K562 (cell line): ENCODE measurements around the gene ARID3A. TPM values are rescaled to one million over a fixed set of nuclear protein-coding genes. Genes with fewer than 3 reads are reported as not detected.

ENCODE experiments used
- CBX1 ChIP-seq: sonication (generic); IDR thresholded peaks from 2 replicates; pipeline ENCODE4 v1.6.1; 2016; ENCODE audit warnings: antibody characterized with exemption, low read depth, mild to moderate bottlenecking
- CXXC5 ChIP-seq: fragments of 250-450 bp; sonication (Bioruptor Pico); IDR thresholded peaks from 2 replicates; pipeline ENCODE4 v1.8.0; 2022; ENCODE audit warnings: inconsistent platforms, mild to moderate bottlenecking, moderate library complexity
- DACH1 ChIP-seq: fragments of 450-650 bp; IDR thresholded peaks from 2 replicates; pipeline ENCODE4 v1.6.1; 2018; ENCODE audit not compliant: partially characterized antibody
- GABPB1 ChIP-seq: sonication (generic); formaldehyde crosslinking; IDR thresholded peaks from 2 replicates; pipeline ENCODE4 v1.8.0; 2022; ENCODE audit warnings: mild to moderate bottlenecking, missing genetic modification reagents
- HDAC2 ChIP-seq: fragments of 450-650 bp; IDR thresholded peaks from 2 replicates; pipeline ENCODE4 v1.6.1; 2016; ENCODE audit warnings: mild to moderate bottlenecking
- HDGF ChIP-seq: fragments of 450-650 bp; IDR thresholded peaks from 2 replicates; pipeline ENCODE4 v1.6.1; 2016
- MYC ChIP-seq, 2 experiments: fragments of 250-450 bp in 1 of 2; sonication (Bioruptor Pico) in 1 of 2; IDR thresholded peaks; 2 replicates each; pipeline versions ENCODE4 v1.5.1 to v1.6.1; 2012 to 2021; ENCODE audit warnings: low read depth in 2 of 2, borderline replicate concordance in 1 of 2, improper control_type of control experiment in 1 of 2, low read length in 1 of 2, mild to moderate bottlenecking in 1 of 2, moderate library complexity in 1 of 2
- NCOA1 ChIP-seq: fragments of 450-650 bp; IDR thresholded peaks from 2 replicates; pipeline ENCODE4 v1.6.1; 2016; ENCODE audit warnings: low read depth
- NFE2L1 ChIP-seq: fragments of 450-650 bp; IDR thresholded peaks from 2 replicates; pipeline ENCODE4 v1.6.1; 2016; ENCODE audit warnings: missing genetic modification characterization, low read depth, mild to moderate bottlenecking, missing compliant biosample characterization, moderate library complexity, borderline replicate concordance
- OTX1 ChIP-seq: fragments of 450-650 bp; formaldehyde crosslinking; IDR thresholded peaks from 2 replicates; pipeline ENCODE4 v1.4.0; 2022; ENCODE audit warnings: mild to moderate bottlenecking
- POLR2AphosphoS2 ChIP-seq: IDR thresholded peaks from 2 replicates; pipeline ENCODE4 v1.6.1; 2012; ENCODE audit warnings: low read length, improper control_type of control experiment
- RBM25 ChIP-seq: fragments of 200-400 bp; formaldehyde crosslinking; IDR thresholded peaks from 2 replicates; pipeline ENCODE4 v1.6.1; 2018; ENCODE audit warnings: low read length, low read depth, moderate library complexity; ENCODE audit not compliant: severe bottlenecking
- RCOR1 ChIP-seq, 2 experiments: IDR thresholded peaks; 2 replicates each; pipeline ENCODE4 v1.6.1; 2012; ENCODE audit warnings: low read depth in 2 of 2, low read length in 2 of 2, borderline replicate concordance in 1 of 2, improper control_type of control experiment in 1 of 2
- RNF2 ChIP-seq: sonication (generic); IDR thresholded peaks from 2 replicates; pipeline ENCODE4 v1.6.1; 2016
- THRAP3 ChIP-seq: fragments of 450-650 bp; IDR thresholded peaks from 2 replicates; pipeline ENCODE4 v1.6.1; 2016; ENCODE audit warnings: mild to moderate bottlenecking, inconsistent platforms, borderline replicate concordance
- TRIM24 ChIP-seq, 2 experiments: fragments of 450-650 bp; IDR thresholded peaks; 2 replicates each; pipeline ENCODE4 v1.6.1; 2016
- XRCC5 ChIP-seq: fragments of 200-400 bp; formaldehyde crosslinking; IDR thresholded peaks from 2 replicates; pipeline ENCODE4 v1.6.1; 2017; ENCODE audit warnings: low read depth, mild to moderate bottlenecking, low read length
- ZNF143 ChIP-seq: sonication (generic); formaldehyde crosslinking; IDR thresholded peaks from 2 replicates; pipeline ENCODE4 v1.9.0; 2022; ENCODE audit warnings: mild to moderate bottlenecking, missing genetic modification reagents
- ZNF197 ChIP-seq: fragments of 200-800 bp; sonication (Bioruptor generic); IDR thresholded peaks from 2 replicates; pipeline ENCODE4 v1.6.1; 2016; ENCODE audit warnings: low read depth, missing genetic modification characterization, missing compliant biosample characterization
- polyA plus RNA-seq, 8 experiments: library from polyadenylated mRNA; depleted of rRNA in 4 of 8; stranded (reverse) in 5 of 8; unstranded in 3 of 8; fragments of >200 nt; fragmentation: Nextera tagmentation in 2 of 8; fragmentation: Illumina TruSeq in 1 of 8; extraction: Ambion mirVana in 2 of 8; extraction: Trizol in 1 of 8; gene quantifications; 2 replicates each; pipeline versions ENCODE4 v1.2.1 to v1.2.3, GENCODE V29; 2011 to 2014; ENCODE audit warnings: inconsistent platforms in 1 of 8, missing spikeins in 1 of 8
- total RNA-seq, 7 experiments: library from RNA; depleted of rRNA in 6 of 7; stranded (reverse); fragments of >200 nt in 6 of 7; fragmentation: Illumina TruSeq in 2 of 7; extraction: Trizol in 2 of 7; gene quantifications; 2 replicates each; pipeline versions ENCODE4 v1.2.1 to v1.2.3, GENCODE V29; 2011 to 2021; ENCODE audit warnings: low replicate concordance in 1 of 7
- TF ChIP-seq, protein P1 (sequence below), 2 experiments: fragments of 200-800 bp in 1 of 2; sonication (Bioruptor generic) in 1 of 2; sonication (generic) in 1 of 2; formaldehyde crosslinking in 1 of 2; IDR thresholded peaks in 1 of 2; conservative IDR thresholded peaks in 1 of 2; 2 replicates each; pipeline versions ENCODE4 v1.5.0 to v1.6.1; 2016 to 2020; ENCODE audit warnings: missing compliant biosample characterization in 1 of 2, missing genetic modification characterization in 1 of 2, missing genetic modification reagents in 1 of 2
- TF ChIP-seq, protein P2 (sequence below): sonication (generic); formaldehyde crosslinking; IDR thresholded peaks from 2 replicates; pipeline ENCODE4 v1.8.1; 2023; ENCODE audit warnings: mild to moderate bottlenecking, missing genetic modification reagents
- TF ChIP-seq, protein P3 (sequence below), 3 experiments: fragments of 200-800 bp in 1 of 3; fragments of 250-450 bp in 1 of 3; fragments of 450-650 bp in 1 of 3; sonication (Bioruptor Pico) in 1 of 3; sonication (Bioruptor generic) in 1 of 3; formaldehyde crosslinking in 1 of 3; IDR thresholded peaks; 2 replicates each; pipeline versions ENCODE4 v1.6.1 to v1.8.0; 2016 to 2022; ENCODE audit warnings: mild to moderate bottlenecking in 2 of 3, missing genetic modification characterization in 2 of 3, missing compliant biosample characterization in 1 of 3, moderate library complexity in 1 of 3

Gene ARID3A
- total and polyA plus RNA-seq, 9 of the 15 experiments (the other 6 are each of a cell fraction or from before 2014, with no cell fraction given) = 1.4 to 118 (median 31.2) TPM

DNA sequence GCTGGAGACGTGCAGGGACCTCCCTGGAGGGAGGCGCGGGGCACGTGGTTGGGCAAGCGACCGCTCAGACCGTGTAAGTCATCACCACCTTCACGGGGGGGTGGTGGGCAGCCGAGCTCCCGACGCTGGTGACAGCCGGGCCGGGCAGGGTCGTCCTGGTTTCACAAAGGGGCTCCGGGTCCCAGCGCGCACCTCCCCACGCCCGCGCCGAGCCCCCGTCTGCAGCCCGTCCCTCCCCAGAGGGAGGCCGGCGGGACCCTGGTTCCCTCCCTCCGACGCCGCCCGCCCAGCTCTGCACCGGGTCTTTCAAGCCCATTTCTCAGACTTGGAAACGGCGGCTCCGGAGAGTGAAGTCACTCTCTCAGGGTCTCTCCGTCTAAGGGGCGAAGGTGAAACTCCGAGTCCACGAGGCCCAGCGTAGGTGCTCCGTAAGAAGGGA is 729 bp upstream of the ARID3A start (continued):
- TF ChIP-seq, protein P1, sequence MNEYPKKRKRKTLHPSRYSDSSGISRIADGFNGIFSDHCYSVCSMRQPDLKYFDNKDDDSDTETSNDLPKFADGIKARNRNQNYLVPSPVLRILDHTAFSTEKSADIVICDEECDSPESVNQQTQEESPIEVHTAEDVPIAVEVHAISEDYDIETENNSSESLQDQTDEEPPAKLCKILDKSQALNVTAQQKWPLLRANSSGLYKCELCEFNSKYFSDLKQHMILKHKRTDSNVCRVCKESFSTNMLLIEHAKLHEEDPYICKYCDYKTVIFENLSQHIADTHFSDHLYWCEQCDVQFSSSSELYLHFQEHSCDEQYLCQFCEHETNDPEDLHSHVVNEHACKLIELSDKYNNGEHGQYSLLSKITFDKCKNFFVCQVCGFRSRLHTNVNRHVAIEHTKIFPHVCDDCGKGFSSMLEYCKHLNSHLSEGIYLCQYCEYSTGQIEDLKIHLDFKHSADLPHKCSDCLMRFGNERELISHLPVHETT (CRISPR knock-in tag; conservative IDR thresholded peaks at IDR 0.05 in 1 of 2, IDR thresholded peaks at IDR 0.05 in 1 of 2) = peak in 1 of 2 experiments; percentile 85; a peak in 1 of 4 replicates
- TF ChIP-seq HDGF = no peak
- peak in 1 of 2 experiments; percentile 15; a peak in 1 of 4 replicates for TF ChIP-seq TRIM24 (IDR thresholded peaks at IDR 0.05)
- peak; percentile 50; the same call in 1 of the 2 replicates for TF ChIP-seq ZNF143 (CRISPR knock-in tag)
- TF ChIP-seq XRCC5 = no peak; the same call in 1 of the 2 replicates
- no peak for TF ChIP-seq RNF2
- TF ChIP-seq ZNF197 (CRISPR knock-in tag) = no peak
- TF ChIP-seq DACH1 = peak; percentile 29
- TF ChIP-seq NFE2L1 (tag) = no peak
- no peak for TF ChIP-seq THRAP3
- TF ChIP-seq POLR2AphosphoS2 = no peak
- peak; percentile 83 for TF ChIP-seq CXXC5 (CRISPR knock-in tag)
- TF ChIP-seq GABPB1 (CRISPR knock-in tag) = peak; percentile 52
- 0 out of 2 replicates have a peak, but pooled peaks have one; percentile 52 for TF ChIP-seq NCOA1
- 0 out of 2 replicates have a peak, but pooled peaks have one; percentile 64 for TF ChIP-seq HDAC2
- peak; percentile 89 for TF ChIP-seq RBM25
- TF ChIP-seq, protein P2, sequence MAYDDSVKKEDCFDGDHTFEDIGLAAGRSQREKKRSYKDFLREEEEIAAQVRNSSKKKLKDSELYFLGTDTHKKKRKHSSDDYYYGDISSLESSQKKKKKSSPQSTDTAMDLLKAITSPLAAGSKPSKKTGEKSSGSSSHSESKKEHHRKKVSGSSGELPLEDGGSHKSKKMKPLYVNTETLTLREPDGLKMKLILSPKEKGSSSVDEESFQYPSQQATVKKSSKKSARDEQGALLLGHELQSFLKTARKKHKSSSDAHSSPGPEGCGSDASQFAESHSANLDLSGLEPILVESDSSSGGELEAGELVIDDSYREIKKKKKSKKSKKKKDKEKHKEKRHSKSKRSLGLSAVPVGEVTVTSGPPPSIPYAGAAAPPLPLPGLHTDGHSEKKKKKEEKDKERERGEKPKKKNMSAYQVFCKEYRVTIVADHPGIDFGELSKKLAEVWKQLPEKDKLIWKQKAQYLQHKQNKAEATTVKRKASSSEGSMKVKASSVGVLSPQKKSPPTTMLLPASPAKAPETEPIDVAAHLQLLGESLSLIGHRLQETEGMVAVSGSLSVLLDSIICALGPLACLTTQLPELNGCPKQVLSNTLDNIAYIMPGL = peak; percentile 49; the same call in 1 of the 2 replicates
- TF ChIP-seq, protein P3, sequence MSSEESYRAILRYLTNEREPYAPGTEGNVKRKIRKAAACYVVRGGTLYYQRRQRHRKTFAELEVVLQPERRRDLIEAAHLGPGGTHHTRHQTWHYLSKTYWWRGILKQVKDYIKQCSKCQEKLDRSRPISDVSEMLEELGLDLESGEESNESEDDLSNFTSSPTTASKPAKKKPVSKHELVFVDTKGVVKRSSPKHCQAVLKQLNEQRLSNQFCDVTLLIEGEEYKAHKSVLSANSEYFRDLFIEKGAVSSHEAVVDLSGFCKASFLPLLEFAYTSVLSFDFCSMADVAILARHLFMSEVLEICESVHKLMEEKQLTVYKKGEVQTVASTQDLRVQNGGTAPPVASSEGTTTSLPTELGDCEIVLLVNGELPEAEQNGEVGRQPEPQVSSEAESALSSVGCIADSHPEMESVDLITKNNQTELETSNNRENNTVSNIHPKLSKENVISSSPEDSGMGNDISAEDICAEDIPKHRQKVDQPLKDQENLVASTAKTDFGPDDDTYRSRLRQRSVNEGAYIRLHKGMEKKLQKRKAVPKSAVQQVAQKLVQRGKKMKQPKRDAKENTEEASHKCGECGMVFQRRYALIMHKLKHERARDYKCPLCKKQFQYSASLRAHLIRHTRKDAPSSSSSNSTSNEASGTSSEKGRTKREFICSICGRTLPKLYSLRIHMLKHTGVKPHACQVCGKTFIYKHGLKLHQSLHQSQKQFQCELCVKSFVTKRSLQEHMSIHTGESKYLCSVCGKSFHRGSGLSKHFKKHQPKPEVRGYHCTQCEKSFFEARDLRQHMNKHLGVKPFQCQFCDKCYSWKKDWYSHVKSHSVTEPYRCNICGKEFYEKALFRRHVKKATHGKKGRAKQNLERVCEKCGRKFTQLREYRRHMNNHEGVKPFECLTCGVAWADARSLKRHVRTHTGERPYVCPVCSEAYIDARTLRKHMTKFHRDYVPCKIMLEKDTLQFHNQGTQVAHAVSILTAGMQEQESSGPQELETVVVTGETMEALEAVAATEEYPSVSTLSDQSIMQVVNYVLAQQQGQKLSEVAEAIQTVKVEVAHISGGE (CRISPR knock-in tag; IDR thresholded peaks at IDR 0.05) = peak in 1 of 3 experiments; percentile 55; a peak in 1 of 6 replicates
- peak; percentile 62 for TF ChIP-seq CBX1
- peak; percentile 53; the same call in 1 of the 2 replicates for TF ChIP-seq OTX1
- TF ChIP-seq MYC (IDR thresholded peaks at IDR 0.05; ENCODE audit: low read depth, low read length) = peak; percentile 72
- TF ChIP-seq MYC (CRISPR knock-in tag; IDR thresholded peaks at IDR 0.05; ENCODE audit: borderline replicate concordance, low read depth) = peak; percentile 80; the same call in 1 of the 2 replicates
- TF ChIP-seq RCOR1 (IDR thresholded peaks at IDR 0.05; ENCODE audit: borderline replicate concordance in 1 of 2, low read depth in 2 of 2, low read length in 2 of 2) = peak in 1 of 2 experiments; percentile 71; a peak in 1 of 4 replicates
